ENCODE measurements around the gene BET1.

Gene BET1

GRCh38 chr7:93955304-93955703 is 48.9 kb downstream of the BET1 start:
- DNase-seq = no peak

GRCh38 chr7:93949423-93949822 is 54.7 kb downstream of the BET1 start:
- DNase-seq = no peak

- no peak for DNase-seq
These were observed 55.3 kb downstream of the BET1 start for GRCh38 chr7:93948873-93949272.

- DNase-seq = no peak
These were observed 56.0 kb downstream of the BET1 start for GRCh38 chr7:93948106-93948505.

- DNase-seq = no peak
These were observed 58.2 kb downstream of the BET1 start for GRCh38 chr7:93945756-93946535.

GRCh38 chr7:93945083-93945482 is 59.1 kb downstream of the BET1 start:
- no peak for DNase-seq

GRCh38 chr7:93944673-93945072 is 59.5 kb downstream of the BET1 start:
- DNase-seq = no peak

DNA sequence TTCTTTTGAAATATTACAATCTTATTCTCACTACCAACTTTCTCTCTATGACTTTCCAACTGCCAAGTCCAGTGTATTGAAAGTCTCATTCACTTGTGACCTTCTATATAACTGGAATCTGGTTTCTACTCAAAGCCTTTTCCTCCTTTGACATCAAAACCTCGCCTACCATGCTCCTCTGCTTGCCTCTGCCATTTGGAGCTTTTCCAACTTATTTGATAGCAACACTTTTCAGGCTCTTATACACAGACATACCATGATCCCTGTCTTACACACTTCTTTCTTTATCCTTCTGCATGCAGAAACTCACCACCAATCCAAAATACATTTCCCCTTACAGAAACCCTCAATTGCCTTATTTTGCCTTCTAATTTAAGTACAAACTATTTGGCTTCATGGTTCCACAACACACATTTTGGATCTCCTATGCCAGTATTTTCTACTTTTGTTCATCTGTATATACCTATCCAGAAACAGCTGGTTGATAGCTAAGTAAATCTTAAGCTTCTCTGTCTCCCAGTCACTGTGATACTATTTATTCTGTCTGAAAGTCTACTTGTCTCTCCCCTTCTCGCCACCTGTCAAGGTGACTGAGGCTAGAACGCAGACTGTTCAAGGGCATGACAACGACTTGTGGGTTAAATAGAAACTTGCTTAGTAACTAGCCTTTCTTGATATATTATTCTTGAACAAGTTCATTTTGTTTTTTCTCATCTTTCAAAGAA is 60.2 kb downstream of the BET1 start:
- no peak for DNase-seq
